Neural cell (in vitro differentiated cells): Measurements from ENCODE around the gene KLRC2. TPM values are rescaled to one million over a fixed set of nuclear protein-coding genes. Genes with fewer than 3 reads are reported as not detected.

Experiments
- H2AFZ ChIP-seq: fragments of 200-600, 300-800 bp; sonication (generic), shearing (Covaris generic); 2 replicates; pipeline ENCODE4 v1.6.0; 2014; ENCODE audit warnings: low read depth, mild to moderate bottlenecking, antibody characterized with exemption, low read length, moderate library complexity
- H3F3A ChIP-seq: fragments of 200-600 bp; shearing (Covaris generic); 2 replicates; pipeline ENCODE4 v1.6.1; 2016; ENCODE audit warnings: mild to moderate bottlenecking, moderate library complexity, mixed read lengths, antibody characterized with exemption, low read length; ENCODE audit not compliant: insufficient read depth, poor library complexity, severe bottlenecking
- H3K27ac ChIP-seq: fragments of 200-600, 300-800 bp; sonication (generic), shearing (Covaris generic); 2 replicates; pipeline ENCODE4 v1.5.1; 2014; ENCODE audit warnings: mild to moderate bottlenecking, low read length, moderate library complexity
- H3K27me3 ChIP-seq: fragments of 300-800, 200-600 bp; sonication (generic), shearing (Covaris generic); 2 replicates; pipeline ENCODE4 v1.6.0; 2014; ENCODE audit warnings: mild to moderate bottlenecking, low read depth, low read length, moderate library complexity; ENCODE audit not compliant: insufficient read depth
- H3K36me3 ChIP-seq: fragments of 300-800, 200-600 bp; sonication (generic), shearing (Covaris generic); 2 replicates; pipeline ENCODE4 v1.5.1; 2014; ENCODE audit warnings: mild to moderate bottlenecking, antibody characterized with exemption, low read length, moderate library complexity; ENCODE audit not compliant: insufficient read depth
- H3K4me2 ChIP-seq: fragments of 300-800, 200-600 bp; sonication (generic), shearing (Covaris generic); 2 replicates; pipeline ENCODE4 v1.6.0; 2014; ENCODE audit warnings: mild to moderate bottlenecking, low read length
- H3K4me3 ChIP-seq: fragments of 300-800, 200-600 bp; sonication (generic), shearing (Covaris generic); 2 replicates; pipeline ENCODE4 v1.5.1; 2014; ENCODE audit warnings: mild to moderate bottlenecking, low read length, moderate library complexity
- H3K79me2 ChIP-seq: fragments of 200-600 bp; shearing (Covaris generic); replicated peaks from 2 replicates; pipeline ENCODE4 v1.6.0; 2014; ENCODE audit warnings: mild to moderate bottlenecking, low read length, moderate library complexity; ENCODE audit not compliant: insufficient read depth
- H3K9ac ChIP-seq: fragments of 300-800, 200-600 bp; sonication (generic), shearing (Covaris generic); 2 replicates; pipeline ENCODE4 v1.6.1; 2016; ENCODE audit warnings: mild to moderate bottlenecking, low read length, mixed read lengths
- H3K9me2 ChIP-seq: fragments of 200-600 bp; shearing (Covaris generic); 2 replicates; pipeline ENCODE4 v1.6.1; 2016; ENCODE audit warnings: mild to moderate bottlenecking, low read length, mixed read lengths; ENCODE audit not compliant: insufficient read depth
- H3K9me3 ChIP-seq: fragments of 200-600, 300-800 bp; sonication (generic), shearing (Covaris generic); 2 replicates; pipeline ENCODE4 v1.6.1; 2016; ENCODE audit warnings: mild to moderate bottlenecking, mixed run types, low read length, moderate library complexity, mixed read lengths
- H4K20me1 ChIP-seq: fragments of 200-600 bp; shearing (Covaris generic); 2 replicates; pipeline ENCODE4 v1.6.1; 2016; ENCODE audit warnings: mild to moderate bottlenecking, mixed run types; ENCODE audit not compliant: insufficient read depth
- EP300 ChIP-seq: fragments of 450-650 bp; conservative IDR thresholded peaks from 2 replicates; pipeline ENCODE4 v1.6.1; 2014; ENCODE audit warnings: antibody characterized with exemption, mild to moderate bottlenecking, moderate library complexity; ENCODE audit not compliant: poor library complexity, severe bottlenecking
- EZH2 ChIP-seq: fragments of 200-600, 300-800 bp; shearing (Covaris generic), sonication (generic); IDR thresholded peaks from 2 replicates; pipeline ENCODE4 v1.6.1; 2014; ENCODE audit warnings: antibody characterized with exemption, low read length, borderline replicate concordance, mild to moderate bottlenecking; ENCODE audit not compliant: insufficient read depth, poor library complexity, severe bottlenecking
- MXI1 ChIP-seq: fragments of 450-650 bp; conservative IDR thresholded peaks from 2 replicates; pipeline ENCODE4 v1.6.1; 2014; ENCODE audit warnings: antibody characterized with exemption, mild to moderate bottlenecking; ENCODE audit not compliant: poor library complexity, severe bottlenecking
- POLR2AphosphoS5 ChIP-seq: IDR thresholded peaks from 2 replicates; pipeline ENCODE4 v1.6.1; 2012
- RAD21 ChIP-seq: fragments of 450-650 bp; conservative IDR thresholded peaks from 2 replicates; pipeline ENCODE4 v1.6.1; 2014; ENCODE audit warnings: antibody characterized with exemption, mild to moderate bottlenecking, moderate library complexity
- SMC3 ChIP-seq: fragments of 450-650 bp; conservative IDR thresholded peaks from 2 replicates; pipeline ENCODE4 v1.6.1; 2014; ENCODE audit warnings: antibody characterized with exemption, mild to moderate bottlenecking, moderate library complexity; ENCODE audit not compliant: poor library complexity
- TAF1 ChIP-seq: IDR thresholded peaks from 2 replicates; pipeline ENCODE4 v1.6.1; 2012; ENCODE audit warnings: low read depth
- polyA plus RNA-seq: library from polyadenylated mRNA; depleted of rRNA; stranded (reverse); fragments of >200 nt; gene quantifications from 2 replicates; pipeline ENCODE4 v1.2.3, GENCODE V29; 2014
- TF ChIP-seq, protein P1 (sequence below): fragments of 450-650 bp; IDR thresholded peaks from 2 replicates; pipeline ENCODE4 v1.5.1; 2014; ENCODE audit warnings: antibody characterized with exemption, mild to moderate bottlenecking, moderate library complexity; ENCODE audit not compliant: poor library complexity, severe bottlenecking
- TF ChIP-seq, protein P2 (sequence below): IDR thresholded peaks from 2 replicates; pipeline ENCODE4 v1.6.1; 2012; ENCODE audit warnings: borderline replicate concordance

Gene KLRC2
- polyA plus RNA-seq, 1 donor from 2014 or later: 3.7 TPM

DNA sequence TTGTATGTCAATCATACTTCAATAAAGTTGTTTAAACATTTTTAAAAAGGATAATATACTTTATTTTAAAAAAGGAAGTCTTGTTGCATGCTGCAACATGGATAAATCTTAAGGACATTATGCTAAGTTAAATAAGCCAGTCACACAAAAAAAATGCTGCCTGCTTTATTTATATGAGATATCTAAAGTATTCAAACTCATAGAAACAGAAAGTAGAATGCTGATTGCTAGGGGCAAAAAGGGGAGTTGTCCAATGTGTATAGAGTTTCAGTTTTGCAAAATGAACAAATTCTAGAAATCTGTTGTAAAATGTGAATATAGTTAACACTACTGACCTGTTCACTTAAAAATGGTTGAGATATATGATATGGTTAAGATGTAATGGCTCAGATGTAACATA is 35.0 kb downstream of the KLRC2 start:
- Histone ChIP-seq H2AFZ (no peak overlapping the region), H3F3A (no peaks in the 10 kb centered on the region), H3K4me3 (no peak overlapping the region), H4K20me1 (no peaks in the 10 kb centered on the region), H3K9me2 (no peaks in the 10 kb centered on the region), H3K9me3 (peaks cover 2% of the 10 kb centered on the region), H3K4me2 (no peak overlapping the region), H3K9ac (no peak overlapping the region), H3K27me3 (no peaks in the 10 kb centered on the region), H3K27ac (no peak overlapping the region), H3K79me2 (no peaks in the 10 kb centered on the region), H3K36me3 (no peaks in the 10 kb centered on the region)
- TF ChIP-seq RAD21: no peak
- TF ChIP-seq POLR2AphosphoS5: no peak
- TF ChIP-seq, protein P1, sequence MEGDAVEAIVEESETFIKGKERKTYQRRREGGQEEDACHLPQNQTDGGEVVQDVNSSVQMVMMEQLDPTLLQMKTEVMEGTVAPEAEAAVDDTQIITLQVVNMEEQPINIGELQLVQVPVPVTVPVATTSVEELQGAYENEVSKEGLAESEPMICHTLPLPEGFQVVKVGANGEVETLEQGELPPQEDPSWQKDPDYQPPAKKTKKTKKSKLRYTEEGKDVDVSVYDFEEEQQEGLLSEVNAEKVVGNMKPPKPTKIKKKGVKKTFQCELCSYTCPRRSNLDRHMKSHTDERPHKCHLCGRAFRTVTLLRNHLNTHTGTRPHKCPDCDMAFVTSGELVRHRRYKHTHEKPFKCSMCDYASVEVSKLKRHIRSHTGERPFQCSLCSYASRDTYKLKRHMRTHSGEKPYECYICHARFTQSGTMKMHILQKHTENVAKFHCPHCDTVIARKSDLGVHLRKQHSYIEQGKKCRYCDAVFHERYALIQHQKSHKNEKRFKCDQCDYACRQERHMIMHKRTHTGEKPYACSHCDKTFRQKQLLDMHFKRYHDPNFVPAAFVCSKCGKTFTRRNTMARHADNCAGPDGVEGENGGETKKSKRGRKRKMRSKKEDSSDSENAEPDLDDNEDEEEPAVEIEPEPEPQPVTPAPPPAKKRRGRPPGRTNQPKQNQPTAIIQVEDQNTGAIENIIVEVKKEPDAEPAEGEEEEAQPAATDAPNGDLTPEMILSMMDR: no peak
- TF ChIP-seq TAF1: no peak
- TF ChIP-seq SMC3: no peak
- TF ChIP-seq EZH2: no peak
- TF ChIP-seq EP300: no peak
- TF ChIP-seq MXI1: no peak
- TF ChIP-seq, protein P2, sequence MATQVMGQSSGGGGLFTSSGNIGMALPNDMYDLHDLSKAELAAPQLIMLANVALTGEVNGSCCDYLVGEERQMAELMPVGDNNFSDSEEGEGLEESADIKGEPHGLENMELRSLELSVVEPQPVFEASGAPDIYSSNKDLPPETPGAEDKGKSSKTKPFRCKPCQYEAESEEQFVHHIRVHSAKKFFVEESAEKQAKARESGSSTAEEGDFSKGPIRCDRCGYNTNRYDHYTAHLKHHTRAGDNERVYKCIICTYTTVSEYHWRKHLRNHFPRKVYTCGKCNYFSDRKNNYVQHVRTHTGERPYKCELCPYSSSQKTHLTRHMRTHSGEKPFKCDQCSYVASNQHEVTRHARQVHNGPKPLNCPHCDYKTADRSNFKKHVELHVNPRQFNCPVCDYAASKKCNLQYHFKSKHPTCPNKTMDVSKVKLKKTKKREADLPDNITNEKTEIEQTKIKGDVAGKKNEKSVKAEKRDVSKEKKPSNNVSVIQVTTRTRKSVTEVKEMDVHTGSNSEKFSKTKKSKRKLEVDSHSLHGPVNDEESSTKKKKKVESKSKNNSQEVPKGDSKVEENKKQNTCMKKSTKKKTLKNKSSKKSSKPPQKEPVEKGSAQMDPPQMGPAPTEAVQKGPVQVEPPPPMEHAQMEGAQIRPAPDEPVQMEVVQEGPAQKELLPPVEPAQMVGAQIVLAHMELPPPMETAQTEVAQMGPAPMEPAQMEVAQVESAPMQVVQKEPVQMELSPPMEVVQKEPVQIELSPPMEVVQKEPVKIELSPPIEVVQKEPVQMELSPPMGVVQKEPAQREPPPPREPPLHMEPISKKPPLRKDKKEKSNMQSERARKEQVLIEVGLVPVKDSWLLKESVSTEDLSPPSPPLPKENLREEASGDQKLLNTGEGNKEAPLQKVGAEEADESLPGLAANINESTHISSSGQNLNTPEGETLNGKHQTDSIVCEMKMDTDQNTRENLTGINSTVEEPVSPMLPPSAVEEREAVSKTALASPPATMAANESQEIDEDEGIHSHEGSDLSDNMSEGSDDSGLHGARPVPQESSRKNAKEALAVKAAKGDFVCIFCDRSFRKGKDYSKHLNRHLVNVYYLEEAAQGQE: no peak

DNA sequence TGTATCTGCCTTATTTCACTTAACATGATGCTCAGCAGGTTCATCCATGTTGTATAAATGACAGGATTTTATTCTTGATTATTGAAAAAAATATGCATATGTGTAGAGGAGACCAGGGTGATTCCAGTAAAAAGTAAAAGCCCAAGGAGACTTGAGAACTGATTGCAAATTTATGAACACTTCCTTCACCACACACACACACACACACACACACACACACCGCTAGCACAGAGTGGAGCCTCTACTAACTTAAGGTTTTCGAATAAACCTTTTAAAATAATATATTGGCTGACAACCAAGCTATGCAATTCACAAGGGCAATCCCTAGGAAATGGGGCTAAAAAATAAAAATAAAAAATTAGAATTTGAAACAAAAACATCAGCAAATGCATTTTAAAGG is 37.6 kb downstream of the KLRC2 start:
- no peaks in the 10 kb centered on the region for H3K27me3 ChIP-seq
- peaks cover 2% of the 10 kb centered on the region for H3K9me3 ChIP-seq
- H3F3A ChIP-seq: no peaks in the 10 kb centered on the region
- no peak overlapping the region for H3K9ac ChIP-seq
- H3K27ac ChIP-seq: no peak overlapping the region
- no peak overlapping the region for H3K4me2 ChIP-seq
- no peaks in the 10 kb centered on the region for H3K9me2 ChIP-seq
- no peak overlapping the region for H2AFZ ChIP-seq
- no peak overlapping the region for H3K4me3 ChIP-seq
- H4K20me1 ChIP-seq: no peaks in the 10 kb centered on the region
- TF ChIP-seq, protein P2: no peak
- TF ChIP-seq SMC3 (no peak), POLR2AphosphoS5 (no peak), MXI1 (no peak), EZH2 (no peak), RAD21 (no peak), EP300 (no peak)
- TF ChIP-seq, protein P1: no peak
- H3K79me2 ChIP-seq: no peaks in the 10 kb centered on the region
- no peaks in the 10 kb centered on the region for H3K36me3 ChIP-seq
